ENCODE results near the gene MFAP3. TPM values are rescaled to one million over a fixed set of nuclear protein-coding genes. Genes with fewer than 3 reads are reported as not detected.
"Not testable (repeated sequence)": the region's sequence is repeated elsewhere in the genome, so short reads cannot be mapped to it uniquely, and the experiment has no call there.

MFAP3 gene
- total RNA-seq, 2 experiments from 2014 or later: 26.0 to 26.1 TPM

GRCh38 chr5:154059583-154059982 lies 20.8 kb downstream of the MFAP3 start:
- Mint-ChIP-seq H3K9me3 (no peaks in the 10 kb centered on the region), H3K27ac (no peak overlapping the region), H3K27me3 (no peaks in the 10 kb centered on the region), H3K4me1 (peaks cover 14% of the 10 kb centered on the region), H3K4me3 (no peak overlapping the region), H3K36me3 (peaks cover 6% of the 10 kb centered on the region)
- DNase-seq (no peak), ATAC-seq (ENCODE audit: low read depth) (no peak)
- POLR2A ChIA-PET: interaction anchor here (1.3 to 1.7 kb wide), 3 partner anchors 13 to 130 kb away, joined by 4 to 13 read pairs (median 8); partner anchors contain the start of genes FAM114A2 and MFAP3

- no peak for ATAC-seq (ENCODE audit: low read depth)
- Mint-ChIP-seq H3K4me1 (peaks cover 14% of the 10 kb centered on the region), H3K4me3 (no peak overlapping the region), H3K36me3 (no peaks in the 10 kb centered on the region), H3K9me3 (no peaks in the 10 kb centered on the region), H3K27me3 (no peaks in the 10 kb centered on the region), H3K27ac (no peak overlapping the region)
- DNase-seq: no peak
- POLR2A ChIA-PET: no interaction called here
Measured at GRCh38 chr5:154060606-154061005, 21.8 kb downstream of the MFAP3 start.

- no peaks in the 10 kb centered on the region for H3K36me3 Mint-ChIP-seq
- ATAC-seq (ENCODE audit: low read depth) (no peak), DNase-seq (no peak)
- H3K4me3 Mint-ChIP-seq: no peak overlapping the region
- peaks cover 11% of the 10 kb centered on the region for H3K4me1 Mint-ChIP-seq
- POLR2A ChIA-PET: interaction anchor here (0.7 kb wide), 2 partner anchors 7 to 349 kb away, joined by 3 to 6 read pairs; no protein-coding TSS in a partner anchor
- H3K27me3 Mint-ChIP-seq: peaks cover 3% of the 10 kb centered on the region
- no peak overlapping the region for H3K27ac Mint-ChIP-seq
- no peaks in the 10 kb centered on the region for H3K9me3 Mint-ChIP-seq
Measured at GRCh38 chr5:154063372-154063771, 24.6 kb downstream of the MFAP3 start.

GRCh38 chr5:154065971-154066370 lies 27.2 kb downstream of the MFAP3 start:
- Mint-ChIP-seq H3K4me1 (no peaks in the 10 kb centered on the region), H3K9me3 (no peaks in the 10 kb centered on the region), H3K27ac (no peak overlapping the region), H3K4me3 (no peak overlapping the region), H3K27me3 (peaks cover 6% of the 10 kb centered on the region), H3K36me3 (no peaks in the 10 kb centered on the region)
- POLR2A ChIA-PET: no interaction called here
- no peak for DNase-seq
- no peak for ATAC-seq (ENCODE audit: low read depth)

GRCh38 chr5:154069854-154070253 lies 31.1 kb downstream of the MFAP3 start:
- H3K9me3 Mint-ChIP-seq; DNase-seq; H3K27ac Mint-ChIP-seq; POLR2A ChIA-PET; ATAC-seq (ENCODE audit: low read depth); H3K36me3 Mint-ChIP-seq; H3K4me3 Mint-ChIP-seq; H3K27me3 Mint-ChIP-seq: not testable (repeated sequence)
- peaks cover 29% of the 10 kb centered on the region for H3K4me1 Mint-ChIP-seq

GRCh38 chr5:154071799-154072413 lies 33.1 kb downstream of the MFAP3 start:
- Mint-ChIP-seq H3K36me3 (peaks cover 1% of the 10 kb centered on the region), H3K4me3 (peak overlapping the region; percentile 64), H3K27me3 (peaks cover 3% of the 10 kb centered on the region), H3K27ac (peak overlapping the region; percentile 78), H3K9me3 (no peaks in the 10 kb centered on the region), H3K4me1 (peaks cover 38% of the 10 kb centered on the region)
- no peak for ATAC-seq (ENCODE audit: low read depth)
- POLR2A ChIA-PET: interaction anchor here (0.6 to 2.0 kb wide), 9 partner anchors 13 to 333 kb away, joined by 3 to 20 read pairs (median 4); partner anchors contain the start of genes FAM114A2, GALNT10 and MFAP3
- DNase-seq: no peak

GRCh38 chr5:154072414-154073171 lies 33.8 kb downstream of the MFAP3 start:
- Mint-ChIP-seq H3K36me3 (peaks cover 1% of the 10 kb centered on the region), H3K4me1 (peaks cover 40% of the 10 kb centered on the region)

GRCh38 chr5:154076240-154076922 lies 37.6 kb downstream of the MFAP3 start:
- peak overlapping the region; percentile 82 for H3K27ac Mint-ChIP-seq
- POLR2A ChIA-PET: interaction anchor here (1.3 to 3.4 kb wide), 4 partner anchors 38 to 329 kb away, joined by 3 to 47 read pairs (median 20); partner anchors contain the start of genes FAM114A2, GALNT10 and MFAP3
- DNase-seq (no peak), ATAC-seq (ENCODE audit: low read depth) (no peak)
- H3K36me3 Mint-ChIP-seq: peaks cover 1% of the 10 kb centered on the region
- no peaks in the 10 kb centered on the region for H3K9me3 Mint-ChIP-seq
- no peaks in the 10 kb centered on the region for H3K27me3 Mint-ChIP-seq
- no peak overlapping the region for H3K4me3 Mint-ChIP-seq
- H3K4me1 Mint-ChIP-seq: peaks cover 38% of the 10 kb centered on the region

More at GRCh38 chr5:154072414-154073171, 33.8 kb downstream of the MFAP3 start:
- Mint-ChIP-seq H3K9me3 (no peaks in the 10 kb centered on the region), H3K4me3 (peak overlapping the region; percentile 64), H3K27ac (peak overlapping the region; percentile 78), H3K27me3 (peaks cover 3% of the 10 kb centered on the region)
- ATAC-seq (ENCODE audit: low read depth) (peak; percentile 78), DNase-seq (peak; percentile 89)
- POLR2A ChIA-PET: interaction anchor here (0.6 to 2.0 kb wide), 11 partner anchors 13 to 332 kb away, joined by 3 to 20 read pairs (median 4); partner anchors contain the start of genes FAM114A2, GALNT10 and MFAP3

GRCh38 chr5:154077696-154078095 lies 38.9 kb downstream of the MFAP3 start:
- Mint-ChIP-seq H3K4me3 (no peak overlapping the region), H3K9me3 (no peaks in the 10 kb centered on the region), H3K4me1 (peaks cover 25% of the 10 kb centered on the region), H3K27ac (no peak overlapping the region), H3K36me3 (peaks cover 1% of the 10 kb centered on the region), H3K27me3 (no peaks in the 10 kb centered on the region)
- DNase-seq (no peak), ATAC-seq (ENCODE audit: low read depth) (no peak)
- POLR2A ChIA-PET: interaction anchor here (1.4 kb wide), 1 partner anchor 112 kb away, joined by 5 read pairs; the partner anchor contains the start of gene GALNT10

- no peak for DNase-seq
- H3K4me1 Mint-ChIP-seq: peaks cover 20% of the 10 kb centered on the region
- no peaks in the 10 kb centered on the region for H3K9me3 Mint-ChIP-seq
- POLR2A ChIA-PET: interaction anchor here (1.4 kb wide), 1 partner anchor 112 kb away, joined by 5 read pairs; the partner anchor contains the start of gene GALNT10
- ATAC-seq (ENCODE audit: low read depth): no peak
- no peak overlapping the region for H3K27ac Mint-ChIP-seq
- peaks cover 1% of the 10 kb centered on the region for H3K36me3 Mint-ChIP-seq
- H3K27me3 Mint-ChIP-seq: no peaks in the 10 kb centered on the region
- no peak overlapping the region for H3K4me3 Mint-ChIP-seq
Measured at GRCh38 chr5:154078272-154078671, 39.5 kb downstream of the MFAP3 start.

GRCh38 chr5:154081246-154081645 lies 42.5 kb downstream of the MFAP3 start:
- Mint-ChIP-seq H3K27ac (no peak overlapping the region), H3K9me3 (no peaks in the 10 kb centered on the region), H3K4me1 (peaks cover 9% of the 10 kb centered on the region), H3K36me3 (no peaks in the 10 kb centered on the region), H3K4me3 (no peak overlapping the region), H3K27me3 (peaks cover 1% of the 10 kb centered on the region)
- no peak for DNase-seq
- no peak for ATAC-seq (ENCODE audit: low read depth)
- POLR2A ChIA-PET: interaction anchor here (1.2 kb wide), 1 partner anchor 109 kb away, joined by 3 read pairs; the partner anchor contains the start of gene GALNT10

GRCh38 chr5:154084062-154084639 lies 45.4 kb downstream of the MFAP3 start:
- Mint-ChIP-seq H3K4me1 (peaks cover 6% of the 10 kb centered on the region), H3K36me3 (peaks cover 1% of the 10 kb centered on the region), H3K27ac (no peak overlapping the region), H3K9me3 (no peaks in the 10 kb centered on the region), H3K27me3 (peaks cover 3% of the 10 kb centered on the region), H3K4me3 (no peak overlapping the region)
- no peak for ATAC-seq (ENCODE audit: low read depth)
- POLR2A ChIA-PET: no interaction called here
- no peak for DNase-seq

GRCh38 chr5:154086146-154086545 lies 47.4 kb downstream of the MFAP3 start:
- POLR2A ChIA-PET: interaction anchor here (1.1 kb wide), 1 partner anchor 13 kb away, joined by 4 read pairs; no protein-coding TSS in a partner anchor
- H3K4me1 Mint-ChIP-seq: peaks cover 6% of the 10 kb centered on the region
- peaks cover 1% of the 10 kb centered on the region for H3K36me3 Mint-ChIP-seq
- no peak for ATAC-seq (ENCODE audit: low read depth)
- no peak overlapping the region for H3K4me3 Mint-ChIP-seq
- H3K27me3 Mint-ChIP-seq: peaks cover 5% of the 10 kb centered on the region
- H3K9me3 Mint-ChIP-seq: no peaks in the 10 kb centered on the region
- no peak for DNase-seq
- no peak overlapping the region for H3K27ac Mint-ChIP-seq

All from activated naive CD8-positive, alpha-beta T cell treated with anti-CD3 and anti-CD28 coated beads, Interleukin-2, amount 10 ng/mL, durations not matched to agents 7 days and 5 days (primary cell).